VCaP (cell line): Measurements from ENCODE around the gene PTPRE.
"Not testable (repeated sequence)": the region's sequence is repeated elsewhere in the genome, so short reads cannot be mapped to it uniquely, and the experiment has no call there.

Source experiments
- H3K27ac ChIP-seq: fragments of 450-650 bp; 2 replicates; pipeline ENCODE4 v1.5.1; 2017
- TF ChIP-seq, protein P1 (sequence below): fragments of 450-650 bp; conservative IDR thresholded peaks from 2 replicates; pipeline ENCODE4 v1.5.1; 2017; ENCODE audit warnings: mild to moderate bottlenecking, moderate library complexity

Gene PTPRE

DNA sequence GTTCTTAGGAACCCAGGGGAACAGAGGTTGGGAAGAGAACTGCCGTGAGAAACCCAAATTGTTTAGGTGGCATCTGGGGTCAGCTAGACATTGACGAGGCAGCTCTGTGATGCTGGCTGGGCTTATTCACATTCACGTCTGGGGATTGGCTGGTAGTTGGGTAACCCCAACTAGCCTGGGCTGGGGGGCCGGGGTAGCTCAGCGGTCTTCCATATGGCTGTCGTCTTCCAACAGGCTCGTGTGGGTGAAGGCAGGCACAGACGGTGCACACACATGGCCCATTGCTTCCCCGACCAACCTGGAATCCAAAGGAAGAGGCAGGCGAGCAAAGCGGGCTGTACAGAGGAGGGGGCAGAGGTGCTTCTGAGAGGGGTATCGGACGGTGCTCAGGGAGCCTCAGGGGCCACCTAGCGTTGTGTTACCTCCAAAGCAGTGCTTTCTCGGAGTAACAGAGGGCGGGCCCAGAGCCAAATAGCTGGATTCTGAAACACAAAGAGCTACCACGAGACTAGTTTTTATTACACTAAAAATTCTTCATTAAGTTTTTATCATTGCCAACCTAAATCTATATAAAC, 184.8 kb downstream of the PTPRE start:
- TF ChIP-seq, protein P1, sequence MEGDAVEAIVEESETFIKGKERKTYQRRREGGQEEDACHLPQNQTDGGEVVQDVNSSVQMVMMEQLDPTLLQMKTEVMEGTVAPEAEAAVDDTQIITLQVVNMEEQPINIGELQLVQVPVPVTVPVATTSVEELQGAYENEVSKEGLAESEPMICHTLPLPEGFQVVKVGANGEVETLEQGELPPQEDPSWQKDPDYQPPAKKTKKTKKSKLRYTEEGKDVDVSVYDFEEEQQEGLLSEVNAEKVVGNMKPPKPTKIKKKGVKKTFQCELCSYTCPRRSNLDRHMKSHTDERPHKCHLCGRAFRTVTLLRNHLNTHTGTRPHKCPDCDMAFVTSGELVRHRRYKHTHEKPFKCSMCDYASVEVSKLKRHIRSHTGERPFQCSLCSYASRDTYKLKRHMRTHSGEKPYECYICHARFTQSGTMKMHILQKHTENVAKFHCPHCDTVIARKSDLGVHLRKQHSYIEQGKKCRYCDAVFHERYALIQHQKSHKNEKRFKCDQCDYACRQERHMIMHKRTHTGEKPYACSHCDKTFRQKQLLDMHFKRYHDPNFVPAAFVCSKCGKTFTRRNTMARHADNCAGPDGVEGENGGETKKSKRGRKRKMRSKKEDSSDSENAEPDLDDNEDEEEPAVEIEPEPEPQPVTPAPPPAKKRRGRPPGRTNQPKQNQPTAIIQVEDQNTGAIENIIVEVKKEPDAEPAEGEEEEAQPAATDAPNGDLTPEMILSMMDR: no peak
- H3K27ac ChIP-seq: no peak overlapping the region

DNA sequence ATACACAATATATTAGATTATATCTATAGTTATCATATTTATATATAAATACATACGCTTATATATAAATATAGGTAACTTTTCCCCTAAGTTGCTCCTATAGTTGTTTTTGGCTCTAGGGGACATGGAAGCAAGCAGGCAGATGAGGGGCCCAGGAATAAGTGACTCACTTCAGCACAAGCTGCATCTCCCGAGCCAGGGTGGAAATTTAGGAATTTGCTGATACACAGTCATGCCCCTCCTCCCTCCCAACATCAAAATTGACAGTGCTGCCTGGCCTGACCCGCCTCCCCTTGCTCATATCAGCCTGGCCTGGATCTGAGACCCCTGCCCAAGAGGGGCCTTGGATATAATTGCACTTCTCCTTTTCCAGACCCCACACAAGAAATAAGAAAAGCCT, 185.6 kb downstream of the PTPRE start:
- no peak overlapping the region for H3K27ac ChIP-seq
- TF ChIP-seq, protein P1: no peak

DNA sequence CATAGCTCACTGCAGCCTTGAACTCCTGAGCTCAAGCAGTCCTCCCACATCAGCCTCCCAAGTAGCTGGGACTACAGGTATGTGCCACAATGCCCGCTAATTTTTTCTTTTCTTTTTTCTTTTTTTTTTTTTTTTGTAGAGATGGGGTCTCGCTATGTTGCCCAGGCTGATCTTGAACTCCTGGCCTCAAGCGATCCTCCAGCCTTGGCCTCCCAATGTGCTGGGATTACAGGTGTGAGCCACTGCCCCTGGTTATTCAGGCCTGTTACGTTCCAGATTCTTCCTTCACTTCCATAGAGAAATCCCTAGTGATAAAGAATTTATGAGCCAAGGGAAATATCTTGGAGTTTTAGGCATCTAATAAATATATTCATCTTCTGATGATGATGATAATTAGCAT, 187.7 kb downstream of the PTPRE start:
- H3K27ac ChIP-seq: not testable (repeated sequence)

DNA sequence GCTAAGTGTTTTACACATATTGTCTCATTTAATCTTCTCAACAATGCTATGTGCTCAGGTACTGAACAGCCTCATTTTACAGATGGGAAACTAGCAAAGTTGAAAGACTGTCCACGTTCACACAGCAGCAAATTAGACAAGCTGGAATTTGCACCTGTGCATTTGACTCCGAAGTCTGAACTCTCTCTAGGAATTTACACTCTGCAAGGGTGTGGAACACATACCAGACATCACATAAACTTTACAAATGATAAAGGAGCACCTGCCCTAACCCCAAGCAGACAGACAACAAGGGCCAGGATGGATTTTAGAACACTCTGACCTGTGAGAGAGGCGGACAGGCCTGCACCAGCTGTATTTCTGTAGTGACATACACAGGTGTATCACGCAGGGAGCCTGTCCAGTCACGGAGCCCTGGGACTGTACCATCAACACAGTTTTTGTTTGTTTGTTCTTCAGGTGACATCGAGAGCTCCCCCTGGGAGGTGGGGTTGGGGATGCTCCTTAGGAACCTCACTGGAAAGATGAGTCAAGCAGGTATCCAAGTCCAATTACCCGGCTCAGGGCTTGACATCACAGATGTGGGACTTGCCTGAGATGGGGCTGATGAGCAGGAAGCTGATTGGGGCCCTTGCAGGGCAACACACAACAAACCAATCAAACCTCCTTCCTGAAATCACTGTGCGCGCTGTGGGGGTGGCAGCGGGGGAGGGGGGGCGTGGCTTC, 188.3 kb downstream of the PTPRE start:
- TF ChIP-seq, protein P1: no peak
- no peak overlapping the region for H3K27ac ChIP-seq

DNA sequence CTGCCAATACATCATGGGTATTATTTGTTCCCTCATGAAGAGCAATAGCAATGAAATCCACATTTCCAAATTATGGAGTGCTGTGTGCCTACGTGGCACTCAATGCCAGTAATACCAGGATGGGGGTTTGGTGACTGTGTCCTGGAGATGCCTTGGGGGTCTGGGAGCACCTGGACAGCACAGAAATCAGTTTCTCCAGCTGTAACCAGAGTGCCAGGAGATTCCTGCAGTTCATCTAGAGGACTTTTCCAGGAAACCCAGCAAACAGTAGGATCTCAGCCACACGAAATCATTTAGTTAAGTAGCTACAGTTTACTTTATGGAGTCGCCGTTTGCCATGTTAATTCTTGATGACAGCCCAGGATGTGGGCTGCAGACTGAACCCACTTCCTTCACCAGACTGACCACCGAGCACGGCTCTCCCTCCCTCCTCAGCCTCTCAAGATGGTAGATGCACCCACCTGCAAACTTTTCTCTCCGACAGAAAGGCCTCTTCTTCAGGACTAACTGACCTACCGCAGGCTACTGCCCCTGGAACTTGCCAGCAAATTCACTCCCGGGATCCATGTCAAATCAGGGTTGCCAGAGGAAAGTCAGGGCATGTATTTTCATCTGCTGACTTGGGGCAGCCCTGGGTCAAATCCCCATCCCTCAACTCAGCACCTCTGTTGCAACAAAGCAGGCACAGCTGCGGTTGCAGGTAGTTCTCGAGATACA, 189.0 kb downstream of the PTPRE start:
- TF ChIP-seq, protein P1: no peak
- no peak overlapping the region for H3K27ac ChIP-seq

DNA sequence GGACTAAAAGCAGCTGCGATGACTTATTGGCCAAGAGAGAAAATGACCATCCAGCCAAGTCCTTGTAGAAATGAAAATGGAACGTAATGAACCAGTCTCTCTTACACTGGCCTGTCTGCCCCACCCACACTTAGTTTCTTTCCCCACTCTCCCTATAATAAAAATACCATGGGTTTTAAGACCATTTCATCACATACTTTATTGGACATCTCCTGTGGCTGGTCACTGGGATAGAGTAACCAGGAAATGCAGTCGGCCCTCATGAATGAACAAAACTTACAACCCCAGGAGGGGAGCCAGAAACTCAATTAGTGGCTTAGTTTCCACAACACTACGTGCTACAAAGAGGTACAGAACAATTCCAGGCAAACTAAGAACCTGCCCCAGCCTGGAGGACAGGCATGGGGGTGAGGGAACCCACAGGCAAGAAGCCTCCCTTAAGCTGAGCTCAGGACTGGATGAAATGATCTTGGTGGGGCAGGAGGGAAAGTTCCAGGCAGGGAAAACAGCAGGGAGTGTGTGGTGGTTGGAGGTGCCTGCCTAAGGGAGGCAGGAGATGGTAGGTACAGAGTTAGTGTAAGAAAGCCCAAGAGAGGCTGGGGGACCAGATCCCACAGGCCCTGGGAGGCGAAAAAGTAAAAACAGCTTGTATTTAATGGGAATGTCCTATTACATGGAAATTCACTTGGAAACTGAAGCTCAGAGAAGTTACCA, 189.7 kb downstream of the PTPRE start:
- TF ChIP-seq, protein P1: no peak
- no peak overlapping the region for H3K27ac ChIP-seq

DNA sequence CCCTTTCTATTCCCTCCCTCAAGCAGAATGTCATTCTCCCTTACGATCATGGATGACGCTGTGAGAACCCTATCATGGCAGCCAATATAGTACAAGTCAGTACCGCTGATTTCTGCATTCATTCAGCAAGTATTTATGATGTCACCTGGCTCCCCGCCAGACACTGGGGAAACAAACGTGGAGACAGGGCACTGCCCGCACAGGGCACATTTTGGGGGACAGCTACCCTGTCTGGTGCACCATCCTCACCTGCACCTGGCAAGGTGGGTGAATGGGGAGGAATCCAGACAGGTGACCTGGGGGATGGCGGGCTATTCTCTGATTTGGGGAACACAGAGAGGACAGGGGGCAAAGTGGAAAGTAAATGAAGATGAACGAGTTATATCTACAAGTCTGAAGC, 190.9 kb downstream of the PTPRE start:
- no peak overlapping the region for H3K27ac ChIP-seq
- TF ChIP-seq, protein P1: no peak
